Smooth muscle cell (in vitro differentiated cells): ENCODE results near the gene NDUFAB1. TPM values are rescaled to one million over a fixed set of nuclear protein-coding genes. Genes with fewer than 3 reads are reported as not detected.

ENCODE experiments used
- DNase-seq: peaks from one replicate; lab custom pipeline; 2025; ENCODE audit not compliant: unreplicated experiment; lab: John Stamatoyannopoulos, UW
- H2AFZ ChIP-seq: fragments of 200-600 bp; sonication (generic); 2 replicates; pipeline ENCODE4 v1.6.0; 2016; ENCODE audit warnings: antibody characterized with exemption, low read depth, mild to moderate bottlenecking
- H3F3A ChIP-seq: fragments of 200-600 bp; sonication (generic); 2 replicates; pipeline ENCODE4 v1.6.0; 2017; ENCODE audit warnings: antibody characterized with exemption, low read depth
- H3K27ac ChIP-seq: fragments of 200-600 bp; sonication (generic); 2 replicates; pipeline ENCODE4 v1.5.1; 2016; ENCODE audit warnings: low read depth, mild to moderate bottlenecking
- H3K27me3 ChIP-seq: fragments of 200-600 bp; sonication (generic); 2 replicates; pipeline ENCODE4 v1.6.1; 2016; ENCODE audit warnings: low read depth, mild to moderate bottlenecking
- H3K36me3 ChIP-seq: fragments of 200-600 bp; sonication (generic); 2 replicates; pipeline ENCODE4 v1.5.1; 2016; ENCODE audit warnings: low read depth
- H3K4me1 ChIP-seq: fragments of 200-600 bp; sonication (generic); 2 replicates; pipeline ENCODE4 v1.5.1; 2016; ENCODE audit warnings: low read depth
- H3K4me2 ChIP-seq: fragments of 200-600 bp; sonication (generic); 2 replicates; pipeline ENCODE4 v1.6.0; 2016; ENCODE audit warnings: mild to moderate bottlenecking
- H3K4me3 ChIP-seq: fragments of 200-600 bp; sonication (generic); 2 replicates; pipeline ENCODE4 v1.5.1; 2016; ENCODE audit warnings: mild to moderate bottlenecking
- H3K79me2 ChIP-seq: fragments of 200-600 bp; sonication (generic); 2 replicates; pipeline ENCODE4 v1.6.0; 2016; ENCODE audit warnings: low read depth, mild to moderate bottlenecking
- H3K9ac ChIP-seq: fragments of 200-600 bp; sonication (generic); 2 replicates; pipeline ENCODE4 v1.6.0; 2016; ENCODE audit warnings: low read depth
- H3K9me3 ChIP-seq: fragments of 200-600 bp; sonication (generic); replicated peaks from 2 replicates; pipeline ENCODE4 v1.5.1; 2016; ENCODE audit warnings: low read depth
- H4K20me1 ChIP-seq: fragments of 200-600 bp; sonication (generic); 2 replicates; pipeline ENCODE4 v1.6.0; 2016; ENCODE audit warnings: low read depth
- CTCF ChIP-seq: fragments of 200-600 bp; sonication (generic); IDR thresholded peaks from 2 replicates; pipeline ENCODE4 v1.5.1; 2017; ENCODE audit warnings: borderline replicate concordance, mild to moderate bottlenecking, antibody characterized with exemption; ENCODE audit not compliant: insufficient read depth, poor library complexity, severe bottlenecking
- WGBS: methylation state at CpG from one replicate; pipeline ENCODE4 v1.1.7; 2016; ENCODE audit warnings: low lambda C conversion rate; 5-methylcytosine and 5-hydroxymethylcytosine counted together
- polyA plus RNA-seq: library from polyadenylated mRNA; unstranded; fragments of >200 nt; fragmentation: Nextera tagmentation; extraction: Ambion mirVana; gene quantifications from 2 replicates; pipeline ENCODE4 v1.2.1, GENCODE V29; 2016
- total RNA-seq: library from RNA; depleted of rRNA; stranded (reverse); fragments of >200 nt; gene quantifications from 2 replicates; pipeline ENCODE4 v1.2.3, GENCODE V29; 2014

Gene NDUFAB1
- total and polyA plus RNA-seq, 2 experiments from 2014 or later: 192 to 252 TPM

GRCh38 chr16:23556881-23557778, 39.0 kb downstream of the NDUFAB1 start, which contains the start of the genes EARS2 and UBFD1:
EARS2 (minus strand) TSS chr16:23557350; CDS start chr16:23557343, 7 bp downstream.
UBFD1 (plus strand) TSS chr16:23557727; CDS start chr16:23557743, 16 bp downstream.
- Histone ChIP-seq H3K9me3 (no peaks in the 10 kb centered on the region), H3K79me2 (peaks cover 60% of the 10 kb centered on the region)
- WGBS: 3% methylated on average over 59 of the region's 65 CpGs

GRCh38 chr16:23554536-23554935, 41.6 kb downstream of the NDUFAB1 start:
- peaks cover 11% of the 10 kb centered on the region for H3K4me1 ChIP-seq
- TF ChIP-seq CTCF: no peak
- no peak overlapping the region for H3K4me2 ChIP-seq
- H2AFZ ChIP-seq: no peak overlapping the region
- H3F3A ChIP-seq: no peaks in the 10 kb centered on the region
- no peak for DNase-seq
- H3K79me2 ChIP-seq: peaks cover 36% of the 10 kb centered on the region
- H4K20me1 ChIP-seq: peaks cover 3% of the 10 kb centered on the region
- no peak overlapping the region for H3K27ac ChIP-seq
- WGBS: 89% methylated on average over 3 of the region's 3 CpGs
- H3K9me3 ChIP-seq: no peaks in the 10 kb centered on the region
- H3K4me3 ChIP-seq: no peak overlapping the region
- H3K36me3 ChIP-seq: peaks cover 3% of the 10 kb centered on the region
- no peak overlapping the region for H3K9ac ChIP-seq
- no peaks in the 10 kb centered on the region for H3K27me3 ChIP-seq

More at GRCh38 chr16:23556881-23557778, 39.0 kb downstream of the NDUFAB1 start, which contains the start of the genes EARS2 and UBFD1:
- H3K9ac ChIP-seq: peak within 1 kb of the TSS; percentile 96
- H4K20me1 ChIP-seq: peaks cover 13% of the 10 kb centered on the region
- peak within 1 kb of the TSS; percentile 96 for H3K4me3 ChIP-seq
- H3K27me3 ChIP-seq: no peaks in the 10 kb centered on the region
- H3K36me3 ChIP-seq: peaks cover 6% of the 10 kb centered on the region
- peak within 1 kb of the TSS; percentile 80 for H2AFZ ChIP-seq
- peaks cover 11% of the 10 kb centered on the region for H3K4me1 ChIP-seq
- peak; percentile 95 for TF ChIP-seq CTCF
- peak within 1 kb of the TSS; percentile 81 for H3K27ac ChIP-seq
- no peaks in the 10 kb centered on the region for H3F3A ChIP-seq
- DNase-seq: peak; percentile 96
- peak within 1 kb of the TSS; percentile 97 for H3K4me2 ChIP-seq

- Histone ChIP-seq H3K4me2 (no peak overlapping the region), H3K27ac (no peak overlapping the region), H3K4me1 (no peaks in the 10 kb centered on the region), H3K9me3 (no peaks in the 10 kb centered on the region), H3K9ac (no peak overlapping the region), H4K20me1 (no peaks in the 10 kb centered on the region), H3K27me3 (no peaks in the 10 kb centered on the region), H3K79me2 (peaks cover 18% of the 10 kb centered on the region), H3K4me3 (no peak overlapping the region), H3F3A (no peaks in the 10 kb centered on the region), H2AFZ (no peak overlapping the region), H3K36me3 (peaks cover 3% of the 10 kb centered on the region)
- no peak for DNase-seq
- 79% methylated on average over 6 of the region's 6 CpGs for WGBS
- TF ChIP-seq CTCF: no peak
Observed at GRCh38 chr16:23552161-23552560, 44.0 kb downstream of the NDUFAB1 start.
